ENCODE results near the gene CR1. TPM values are rescaled to one million over a fixed set of nuclear protein-coding genes. Genes with fewer than 3 reads are reported as not detected.

Gene CR1
- total RNA-seq, 2 experiments from 2014 or later = not detected

DNA sequence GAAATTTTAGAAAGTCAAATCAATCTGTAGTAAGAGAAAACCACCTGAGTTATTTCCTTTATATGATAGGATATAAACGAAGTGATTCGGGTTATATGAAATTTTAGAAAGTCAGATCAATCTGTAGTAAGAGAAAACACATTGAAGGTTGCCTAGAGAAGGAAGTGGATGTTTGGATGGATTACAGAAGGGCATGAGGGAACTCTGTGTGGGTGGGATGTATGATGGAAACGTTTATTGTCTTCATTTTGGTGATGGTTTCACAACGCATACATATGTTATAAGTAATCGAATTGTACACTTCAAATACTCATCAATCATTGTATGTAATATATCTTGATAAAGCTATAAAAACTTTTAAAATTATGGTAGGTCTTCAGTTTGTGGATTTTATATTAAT is 5.1 kb downstream of the CR1 start:
- TF ChIP-seq EZH2phosphoT487 (IDR thresholded peaks at IDR 0.05; ENCODE audit: borderline replicate concordance, low read depth, low read length) = no peak
- TF ChIP-seq, protein P1, sequence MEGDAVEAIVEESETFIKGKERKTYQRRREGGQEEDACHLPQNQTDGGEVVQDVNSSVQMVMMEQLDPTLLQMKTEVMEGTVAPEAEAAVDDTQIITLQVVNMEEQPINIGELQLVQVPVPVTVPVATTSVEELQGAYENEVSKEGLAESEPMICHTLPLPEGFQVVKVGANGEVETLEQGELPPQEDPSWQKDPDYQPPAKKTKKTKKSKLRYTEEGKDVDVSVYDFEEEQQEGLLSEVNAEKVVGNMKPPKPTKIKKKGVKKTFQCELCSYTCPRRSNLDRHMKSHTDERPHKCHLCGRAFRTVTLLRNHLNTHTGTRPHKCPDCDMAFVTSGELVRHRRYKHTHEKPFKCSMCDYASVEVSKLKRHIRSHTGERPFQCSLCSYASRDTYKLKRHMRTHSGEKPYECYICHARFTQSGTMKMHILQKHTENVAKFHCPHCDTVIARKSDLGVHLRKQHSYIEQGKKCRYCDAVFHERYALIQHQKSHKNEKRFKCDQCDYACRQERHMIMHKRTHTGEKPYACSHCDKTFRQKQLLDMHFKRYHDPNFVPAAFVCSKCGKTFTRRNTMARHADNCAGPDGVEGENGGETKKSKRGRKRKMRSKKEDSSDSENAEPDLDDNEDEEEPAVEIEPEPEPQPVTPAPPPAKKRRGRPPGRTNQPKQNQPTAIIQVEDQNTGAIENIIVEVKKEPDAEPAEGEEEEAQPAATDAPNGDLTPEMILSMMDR (conservative IDR thresholded peaks at IDR 0.05; ENCODE audit: low read length) = no peak

GRCh38 chr1:207502726-207503125 is 6.8 kb downstream of the CR1 start:
- Histone ChIP-seq H4K20me1 (ENCODE audit: insufficient read depth, low read length) (no peaks in the 10 kb centered on the region), H2AFZ (ENCODE audit: low read length) (no peak overlapping the region), H3K4me3 (ENCODE audit: low read depth, low read length, poor library complexity, severe bottlenecking) (no peak overlapping the region), H3K9me2 (ENCODE audit: insufficient read depth, low read length) (no peaks in the 10 kb centered on the region), H3K9me3 (ENCODE audit: low read length) (no peaks in the 10 kb centered on the region), H3K4me2 (ENCODE audit: low read length) (no peak overlapping the region), H3K27ac (ENCODE audit: low read depth, low read length, poor library complexity, severe bottlenecking) (no peak overlapping the region), H3K36me3 (ENCODE audit: insufficient read depth, low read length) (no peaks in the 10 kb centered on the region), H3K79me2 (ENCODE audit: insufficient read depth, low read depth, low read length) (no peaks in the 10 kb centered on the region), H3K4me1 (ENCODE audit: insufficient read depth, low read length, poor library complexity, severe bottlenecking) (no peaks in the 10 kb centered on the region)
- ChIA-PET POLR2A (interaction anchor here (0.6 kb wide), 1 partner anchor 54 kb away, joined by 3 read pairs; no protein-coding TSS in a partner anchor), CTCF (ENCODE audit: unreplicated experiment) (no interaction called here)
- no TSS peak for BruUV-seq (replicated peaks)
- no peak for DNase-seq (ENCODE audit: low spot score)
- intact Hi-C loops (cut with micrococcal nuclease; ENCODE audit: unreplicated experiment) = loop anchor here (5.0 kb wide), 1 partner anchor 320 kb away; no protein-coding TSS in a partner anchor
- no peak for TF ChIP-seq EZH2phosphoT487 (IDR thresholded peaks at IDR 0.05; ENCODE audit: borderline replicate concordance, low read depth, low read length)
- TF ChIP-seq, protein P1 (conservative IDR thresholded peaks at IDR 0.05; ENCODE audit: low read length) = no peak

More for the DNA sequence above, 5.1 kb downstream of the CR1 start:
- Histone ChIP-seq H3K4me3 (ENCODE audit: low read depth, low read length, poor library complexity, severe bottlenecking) (no peak overlapping the region), H2AFZ (ENCODE audit: low read length) (no peak overlapping the region), H3K36me3 (ENCODE audit: insufficient read depth, low read length) (no peaks in the 10 kb centered on the region), H3K9me3 (ENCODE audit: low read length) (no peaks in the 10 kb centered on the region), H3K4me1 (ENCODE audit: insufficient read depth, low read length, poor library complexity, severe bottlenecking) (peaks cover 6% of the 10 kb centered on the region), H4K20me1 (ENCODE audit: insufficient read depth, low read length) (no peaks in the 10 kb centered on the region), H3K4me2 (ENCODE audit: low read length) (no peak overlapping the region), H3K79me2 (ENCODE audit: insufficient read depth, low read depth, low read length) (no peaks in the 10 kb centered on the region), H3K27ac (ENCODE audit: low read depth, low read length, poor library complexity, severe bottlenecking) (no peak overlapping the region), H3K9me2 (ENCODE audit: insufficient read depth, low read length) (no peaks in the 10 kb centered on the region)
- BruUV-seq (replicated peaks) = no TSS peak
- POLR2A ChIA-PET = interaction anchor here (0.6 to 1.5 kb wide), 2 partner anchors 82 to 104 kb away, joined by 3 to 5 read pairs; no protein-coding TSS in a partner anchor
- intact Hi-C loops (cut with micrococcal nuclease; ENCODE audit: unreplicated experiment) = loop anchor here (5.0 kb wide), 1 partner anchor 319 kb away; no protein-coding TSS in a partner anchor
- CTCF ChIA-PET (ENCODE audit: unreplicated experiment) = no interaction called here
- no peak for DNase-seq (ENCODE audit: low spot score)

- Histone ChIP-seq H3K4me3 (ENCODE audit: low read depth, low read length, poor library complexity, severe bottlenecking) (no peak overlapping the region), H3K9me3 (ENCODE audit: low read length) (no peaks in the 10 kb centered on the region), H3K4me2 (ENCODE audit: low read length) (no peak overlapping the region), H3K79me2 (ENCODE audit: insufficient read depth, low read depth, low read length) (no peaks in the 10 kb centered on the region), H3K27ac (ENCODE audit: low read depth, low read length, poor library complexity, severe bottlenecking) (no peak overlapping the region), H3K36me3 (ENCODE audit: insufficient read depth, low read length) (no peaks in the 10 kb centered on the region), H4K20me1 (ENCODE audit: insufficient read depth, low read length) (no peaks in the 10 kb centered on the region), H3K9me2 (ENCODE audit: insufficient read depth, low read length) (no peaks in the 10 kb centered on the region), H3K4me1 (ENCODE audit: insufficient read depth, low read length, poor library complexity, severe bottlenecking) (no peaks in the 10 kb centered on the region), H2AFZ (ENCODE audit: low read length) (no peak overlapping the region)
- no TSS peak for BruUV-seq (replicated peaks)
- no peak for DNase-seq (ENCODE audit: low spot score)
- CTCF ChIA-PET (ENCODE audit: unreplicated experiment) = no interaction called here
- TF ChIP-seq, protein P1 (conservative IDR thresholded peaks at IDR 0.05; ENCODE audit: low read length) = no peak
- TF ChIP-seq EZH2phosphoT487 (IDR thresholded peaks at IDR 0.05; ENCODE audit: borderline replicate concordance, low read depth, low read length) = no peak
- POLR2A ChIA-PET = no interaction called here
- intact Hi-C loops (cut with micrococcal nuclease; ENCODE audit: unreplicated experiment) = loop anchor here (5.0 kb wide), 1 partner anchor 322 kb away; no protein-coding TSS in a partner anchor
These were observed 8.0 kb downstream of the CR1 start for GRCh38 chr1:207503950-207504349.

Data from OCI-LY7 (cell line).